Measurements from ENCODE around the gene ITGA3. TPM values are rescaled to one million over a fixed set of nuclear protein-coding genes. Genes with fewer than 3 reads are reported as not detected.

The ITGA3 gene
- total RNA-seq, 1 experiment from 2014 or later = 392 TPM

GRCh38 chr17:50064253-50065001 is 8.5 kb downstream of the ITGA3 start (continued):
- peak; percentile 41 for TF ChIP-seq ZBTB33 (IDR thresholded peaks at IDR 0.05; ENCODE audit: extremely low read depth, insufficient replicate concordance, low read length)

- CTCF ChIA-PET = interaction anchor here (1.3 to 2.4 kb wide), 4 partner anchors 14 to 38 kb away, joined by 3 to 25 read pairs (median 10); no protein-coding TSS in a partner anchor
- intact Hi-C loops (cut with micrococcal nuclease) = no loop called here
- RAD21 ChIA-PET (ENCODE audit: low non-redundant PET in 1 of 2, low total read pairs in 2 of 2, uncharacterized antibody in 2 of 2, unreplicated experiment in 2 of 2) = interaction anchor here (0.6 to 1.6 kb wide), 3 partner anchors 9 to 37 kb away, joined by 3 to 5 read pairs (median 3); partner anchors contain the start of gene ITGA3 (in 1 of the 2)
- TF ChIP-seq FOSL1 (IDR thresholded peaks at IDR 0.05; ENCODE audit: low read depth) = no peak
- no peak for TF ChIP-seq ZFX (IDR thresholded peaks at IDR 0.05)
- TF ChIP-seq CBX3 (IDR thresholded peaks at IDR 0.05; ENCODE audit: low read depth) = no peak
- TF ChIP-seq CEBPB (IDR thresholded peaks at IDR 0.05; ENCODE audit: low read depth) = no peak
- TF ChIP-seq SP1 (IDR thresholded peaks at IDR 0.05; ENCODE audit: low read depth) = no peak
- no peak for TF ChIP-seq ZNF274 (IDR thresholded peaks at IDR 0.05; ENCODE audit: low read depth, low read length)
- no peak for TF ChIP-seq YY1 (IDR thresholded peaks at IDR 0.05; ENCODE audit: extremely low read depth, insufficient replicate concordance, low read depth, low read length)
- no peak for TF ChIP-seq EZH2phosphoT487 (IDR thresholded peaks at IDR 0.05; ENCODE audit: borderline replicate concordance)
- TF ChIP-seq JUND (IDR thresholded peaks at IDR 0.05) = no peak
- TF ChIP-seq MAX (IDR thresholded peaks at IDR 0.05) = no peak
- no peak for TF ChIP-seq POLR2A (IDR thresholded peaks at IDR 0.05; ENCODE audit: borderline replicate concordance, extremely low read depth, insufficient read depth, insufficient read length)
- no peak for TF ChIP-seq REST (IDR thresholded peaks at IDR 0.05; ENCODE audit: low read depth)
- TF ChIP-seq ZBTB33 (IDR thresholded peaks at IDR 0.05; ENCODE audit: extremely low read depth, insufficient replicate concordance, low read length) = no peak
- no peak for TF ChIP-seq POLR2AphosphoS5 (IDR thresholded peaks at IDR 0.05; ENCODE audit: low read depth, low read length)
- no peak for TF ChIP-seq TCF7L2 (IDR thresholded peaks at IDR 0.05; ENCODE audit: borderline replicate concordance, extremely low read depth, insufficient read depth, insufficient read length)
Observed at GRCh38 chr17:50065056-50065455, 9.1 kb downstream of the ITGA3 start.

More at GRCh38 chr17:50065056-50065455, 9.1 kb downstream of the ITGA3 start:
- DNase-seq (ENCODE audit: low read depth, low spot score) (no peak), ATAC-seq (no peak)
- POLR2A ChIA-PET = interaction anchor here (1.1 to 7.3 kb wide), 8 partner anchors 8 to 87 kb away, joined by 3 to 65 read pairs (median 4); partner anchors contain the start of gene ITGA3
- Histone ChIP-seq H3K36me3 (ENCODE audit: control insufficient read depth in 1 of 2, insufficient read depth in 2 of 2, low read length in 2 of 2) (peaks cover 29 to 37% of the 10 kb centered on the region in 2 experiments; a peak in 3 of 4 replicates), H3K27me3 (ENCODE audit: insufficient read depth, low read length) (no peaks in the 10 kb centered on the region), H3K4me3 (replicated peaks in 1 of 2; ENCODE audit: low read depth in 1 of 2, low read length in 2 of 2) (peak overlapping the region; percentile 10 to 50; a peak in 3 of 4 replicates), H4K20me1 (ENCODE audit: insufficient read depth) (no peaks in the 10 kb centered on the region), H2AFZ (ENCODE audit: low read depth, low read length, poor library complexity, severe bottlenecking) (no peak overlapping the region), H3K4me2 (ENCODE audit: low read length) (peak overlapping the region; percentile 87), H3K79me2 (ENCODE audit: insufficient read depth, low read length) (peaks cover 91% of the 10 kb centered on the region), H3K9ac (ENCODE audit: low read length) (peak overlapping the region; percentile 82), H3K27ac (ENCODE audit: low read depth, low read length) (peak overlapping the region; percentile 93), H3K9me2 (ENCODE audit: insufficient read depth) (no peaks in the 10 kb centered on the region), H3K9me3 (ENCODE audit: control insufficient read depth in 1 of 2, insufficient read depth in 1 of 2, low read depth in 1 of 2, low read length in 2 of 2) (no peaks in the 10 kb centered on the region), H3K4me1 (ENCODE audit: control insufficient read depth in 1 of 2, insufficient read depth in 2 of 2, low read length in 2 of 2) (peaks cover 69 to 73% of the 10 kb centered on the region in 2 experiments)
- BruUV-seq (replicated peaks) = TSS peak; percentile 17
